Measurements from ENCODE around the gene WDR45.
"Not testable (repeated sequence)": the region's sequence is repeated elsewhere in the genome, so short reads cannot be mapped to it uniquely, and the experiment has no call there.

DNA sequence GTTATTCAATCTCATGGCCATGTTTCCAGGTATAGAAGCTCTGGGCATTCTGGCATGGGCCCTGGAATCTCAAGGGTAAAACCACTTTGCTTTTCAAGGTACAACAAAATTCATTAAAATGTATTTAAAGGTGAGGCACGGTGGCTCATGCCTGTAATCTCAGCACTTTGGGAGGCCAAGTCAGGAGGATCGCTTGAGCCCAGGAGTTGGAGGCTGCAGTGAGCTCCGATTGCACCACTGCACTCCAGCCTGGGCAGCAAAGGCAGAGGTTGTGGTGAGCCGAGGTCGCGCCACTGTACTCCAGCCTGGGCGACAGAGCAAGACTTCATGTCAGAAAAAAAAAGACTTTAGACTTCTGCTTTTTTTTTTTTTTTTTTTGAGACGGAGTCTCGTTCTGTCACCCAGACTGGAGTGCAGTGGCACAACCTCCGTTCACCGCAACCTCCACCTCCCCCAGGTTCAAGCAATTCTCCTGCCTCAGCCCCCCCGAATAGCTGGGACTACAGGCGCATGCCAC lies 48.1 kb upstream of the WDR45 start:
- not testable (repeated sequence) for TF ChIP-seq POLR2A (IDR thresholded peaks at IDR 0.05)
- TF ChIP-seq, protein P1, sequence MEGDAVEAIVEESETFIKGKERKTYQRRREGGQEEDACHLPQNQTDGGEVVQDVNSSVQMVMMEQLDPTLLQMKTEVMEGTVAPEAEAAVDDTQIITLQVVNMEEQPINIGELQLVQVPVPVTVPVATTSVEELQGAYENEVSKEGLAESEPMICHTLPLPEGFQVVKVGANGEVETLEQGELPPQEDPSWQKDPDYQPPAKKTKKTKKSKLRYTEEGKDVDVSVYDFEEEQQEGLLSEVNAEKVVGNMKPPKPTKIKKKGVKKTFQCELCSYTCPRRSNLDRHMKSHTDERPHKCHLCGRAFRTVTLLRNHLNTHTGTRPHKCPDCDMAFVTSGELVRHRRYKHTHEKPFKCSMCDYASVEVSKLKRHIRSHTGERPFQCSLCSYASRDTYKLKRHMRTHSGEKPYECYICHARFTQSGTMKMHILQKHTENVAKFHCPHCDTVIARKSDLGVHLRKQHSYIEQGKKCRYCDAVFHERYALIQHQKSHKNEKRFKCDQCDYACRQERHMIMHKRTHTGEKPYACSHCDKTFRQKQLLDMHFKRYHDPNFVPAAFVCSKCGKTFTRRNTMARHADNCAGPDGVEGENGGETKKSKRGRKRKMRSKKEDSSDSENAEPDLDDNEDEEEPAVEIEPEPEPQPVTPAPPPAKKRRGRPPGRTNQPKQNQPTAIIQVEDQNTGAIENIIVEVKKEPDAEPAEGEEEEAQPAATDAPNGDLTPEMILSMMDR (IDR thresholded peaks at IDR 0.05): not testable (repeated sequence)

Data from Peyer's patch (tissue), 4 donors.